Measurements from ENCODE around the gene SERPINE3.

The SERPINE3 gene

GRCh38 chr13:51339354-51339753, at the start of gene SERPINE3:
Gene SERPINE3 (plus strand): TSS chr13:51339691. CDS start chr13:51341092, 1,401 bp downstream.
- DNase-seq (ENCODE audit: low read depth in 1 of 2, low spot score in 1 of 2): no peak

GRCh38 chr13:51291341-51291740, 48.1 kb upstream of the SERPINE3 start:
- DNase-seq (ENCODE audit: low read depth in 1 of 2, low spot score in 1 of 2): no peak

GRCh38 chr13:51292000-51292565, 47.4 kb upstream of the SERPINE3 start:
- no peak for DNase-seq (ENCODE audit: low read depth in 1 of 2, low spot score in 1 of 2)

GRCh38 chr13:51297556-51297955, 41.9 kb upstream of the SERPINE3 start:
- DNase-seq (ENCODE audit: low read depth in 1 of 2, low spot score in 1 of 2): no peak

- DNase-seq (ENCODE audit: low read depth in 1 of 2, low spot score in 1 of 2): no peak
These were observed 40.7 kb upstream of the SERPINE3 start for GRCh38 chr13:51298812-51299211.

- no peak for DNase-seq (ENCODE audit: low read depth in 1 of 2, low spot score in 1 of 2)
These were observed 36.4 kb upstream of the SERPINE3 start for GRCh38 chr13:51303063-51303552.

GRCh38 chr13:51303882-51304281, 35.6 kb upstream of the SERPINE3 start:
- no peak for DNase-seq (ENCODE audit: low read depth in 1 of 2, low spot score in 1 of 2)

- DNase-seq (ENCODE audit: low read depth in 1 of 2, low spot score in 1 of 2): no peak
These were observed 34.1 kb upstream of the SERPINE3 start for GRCh38 chr13:51305271-51305967.

- DNase-seq (ENCODE audit: low read depth in 1 of 2, low spot score in 1 of 2): no peak
These were observed 30.7 kb upstream of the SERPINE3 start for GRCh38 chr13:51308781-51309180.

GRCh38 chr13:51311231-51311630, 28.3 kb upstream of the SERPINE3 start:
- DNase-seq (ENCODE audit: low read depth in 1 of 2, low spot score in 1 of 2): no peak

- no peak for DNase-seq (ENCODE audit: low read depth in 1 of 2, low spot score in 1 of 2)
These were observed 27.5 kb upstream of the SERPINE3 start for GRCh38 chr13:51311957-51312520.

- DNase-seq (ENCODE audit: low read depth in 1 of 2, low spot score in 1 of 2): no peak
These were observed 25.9 kb upstream of the SERPINE3 start for GRCh38 chr13:51313619-51314018.

GRCh38 chr13:51317262-51317661, 22.2 kb upstream of the SERPINE3 start:
- no peak for DNase-seq (ENCODE audit: low read depth in 1 of 2, low spot score in 1 of 2)

GRCh38 chr13:51318015-51318414, 21.5 kb upstream of the SERPINE3 start:
- DNase-seq (ENCODE audit: low read depth in 1 of 2, low spot score in 1 of 2): no peak

GRCh38 chr13:51318876-51319275, 20.6 kb upstream of the SERPINE3 start:
- no peak for DNase-seq (ENCODE audit: low read depth in 1 of 2, low spot score in 1 of 2)

GRCh38 chr13:51321836-51322235, 17.7 kb upstream of the SERPINE3 start:
- DNase-seq (ENCODE audit: low read depth in 1 of 2, low spot score in 1 of 2): no peak

GRCh38 chr13:51322826-51323225, 16.7 kb upstream of the SERPINE3 start:
- no peak for DNase-seq (ENCODE audit: low read depth in 1 of 2, low spot score in 1 of 2)

- DNase-seq (ENCODE audit: low read depth in 1 of 2, low spot score in 1 of 2): no peak
These were observed 15.5 kb upstream of the SERPINE3 start for GRCh38 chr13:51323824-51324511.

GRCh38 chr13:51324714-51325420, 14.6 kb upstream of the SERPINE3 start:
- no peak for DNase-seq (ENCODE audit: low read depth in 1 of 2, low spot score in 1 of 2)

- DNase-seq (ENCODE audit: low read depth in 1 of 2, low spot score in 1 of 2): no peak
These were observed 13.7 kb upstream of the SERPINE3 start for GRCh38 chr13:51325837-51326236.

GRCh38 chr13:51326777-51327176, 12.7 kb upstream of the SERPINE3 start:
- DNase-seq (ENCODE audit: low read depth in 1 of 2, low spot score in 1 of 2): no peak

Measured in activated T-helper 1 cell treated with anti-CD3 and anti-CD28 coated beads, Interleukin-2, amount 50 U/mL, for 16 hours (primary cell).